Skeletal muscle satellite cell (primary cell): ENCODE measurements around the gene JAKMIP1.

Experiments
- H3K27me3 ChIP-seq: 2 replicates; pipeline ENCODE4 v1.7.0; 2013; ENCODE audit warnings: low read length; ENCODE audit not compliant: control insufficient read depth, insufficient read depth
- H3K36me3 ChIP-seq: 2 replicates; pipeline ENCODE4 v1.7.0; 2013; ENCODE audit warnings: mild to moderate bottlenecking, control low read depth, low read length; ENCODE audit not compliant: insufficient read depth
- H3K4me1 ChIP-seq: 2 replicates; pipeline ENCODE4 v1.7.0; 2013; ENCODE audit warnings: low read length; ENCODE audit not compliant: control insufficient read depth, insufficient read depth
- H3K4me2 ChIP-seq: 2 replicates; pipeline ENCODE4 v1.7.0; 2013; ENCODE audit warnings: mild to moderate bottlenecking, low read length
- H3K4me3 ChIP-seq: 2 replicates; pipeline ENCODE4 v1.7.0; 2013; ENCODE audit warnings: low read length
- H3K9ac ChIP-seq: 2 replicates; pipeline ENCODE4 v1.7.0; 2013; ENCODE audit warnings: mild to moderate bottlenecking, low read depth, low read length, moderate library complexity
- H3K9me3 ChIP-seq: replicated peaks from 2 replicates; pipeline ENCODE4 v1.7.0; 2013; ENCODE audit warnings: mild to moderate bottlenecking, control low read depth, low read length

The JAKMIP1 gene

GRCh38 chr4:6058531-6059374 lies 141.6 kb downstream of the JAKMIP1 start:
- no peaks in the 10 kb centered on the region for H3K4me1 ChIP-seq
- H3K4me3 ChIP-seq, result no peak overlapping the region
- H3K9ac ChIP-seq, result no peak overlapping the region
- no peaks in the 10 kb centered on the region for H3K36me3 ChIP-seq
- peaks cover 32% of the 10 kb centered on the region for H3K9me3 ChIP-seq
- H3K27me3 ChIP-seq, result no peaks in the 10 kb centered on the region
- H3K4me2 ChIP-seq, result no peak overlapping the region

GRCh38 chr4:6056976-6057766 lies 143.2 kb downstream of the JAKMIP1 start:
- Histone ChIP-seq H3K27me3 (no peaks in the 10 kb centered on the region), H3K36me3 (no peaks in the 10 kb centered on the region), H3K9me3 (peaks cover 32% of the 10 kb centered on the region), H3K4me2 (no peak overlapping the region), H3K9ac (no peak overlapping the region), H3K4me1 (no peaks in the 10 kb centered on the region), H3K4me3 (no peak overlapping the region)

- H3K4me1 ChIP-seq, result no peaks in the 10 kb centered on the region
- no peak overlapping the region for H3K9ac ChIP-seq
- H3K4me3 ChIP-seq, result no peak overlapping the region
- no peak overlapping the region for H3K4me2 ChIP-seq
- no peaks in the 10 kb centered on the region for H3K27me3 ChIP-seq
- H3K9me3 ChIP-seq, result peaks cover 24% of the 10 kb centered on the region
- no peaks in the 10 kb centered on the region for H3K36me3 ChIP-seq
Observed at GRCh38 chr4:6055436-6055835, 144.9 kb downstream of the JAKMIP1 start.

GRCh38 chr4:6055030-6055429 lies 145.3 kb downstream of the JAKMIP1 start:
- no peak overlapping the region for H3K9ac ChIP-seq
- H3K4me2 ChIP-seq, result no peak overlapping the region
- H3K36me3 ChIP-seq, result no peaks in the 10 kb centered on the region
- H3K27me3 ChIP-seq, result peaks cover 2% of the 10 kb centered on the region
- H3K4me1 ChIP-seq, result no peaks in the 10 kb centered on the region
- peaks cover 24% of the 10 kb centered on the region for H3K9me3 ChIP-seq
- no peak overlapping the region for H3K4me3 ChIP-seq

GRCh38 chr4:6054162-6054922 lies 146.0 kb downstream of the JAKMIP1 start:
- Histone ChIP-seq H3K36me3 (no peaks in the 10 kb centered on the region), H3K4me2 (no peak overlapping the region), H3K4me3 (no peak overlapping the region), H3K27me3 (peaks cover 4% of the 10 kb centered on the region), H3K4me1 (no peaks in the 10 kb centered on the region), H3K9ac (no peak overlapping the region), H3K9me3 (peaks cover 18% of the 10 kb centered on the region)

- no peak overlapping the region for H3K4me3 ChIP-seq
- H3K9ac ChIP-seq, result no peak overlapping the region
- H3K4me2 ChIP-seq, result no peak overlapping the region
- H3K27me3 ChIP-seq, result peaks cover 4% of the 10 kb centered on the region
- H3K4me1 ChIP-seq, result no peaks in the 10 kb centered on the region
- H3K36me3 ChIP-seq, result no peaks in the 10 kb centered on the region
- H3K9me3 ChIP-seq, result peaks cover 4% of the 10 kb centered on the region
Observed at GRCh38 chr4:6052679-6053078, 147.7 kb downstream of the JAKMIP1 start.

GRCh38 chr4:6050551-6050950 lies 149.8 kb downstream of the JAKMIP1 start:
- Histone ChIP-seq H3K27me3 (peaks cover 4% of the 10 kb centered on the region), H3K9ac (no peak overlapping the region), H3K4me3 (no peak overlapping the region), H3K4me1 (no peaks in the 10 kb centered on the region), H3K36me3 (no peaks in the 10 kb centered on the region), H3K4me2 (no peak overlapping the region), H3K9me3 (no peaks in the 10 kb centered on the region)

GRCh38 chr4:6049985-6050384 lies 150.4 kb downstream of the JAKMIP1 start:
- H3K36me3 ChIP-seq, result no peaks in the 10 kb centered on the region
- no peaks in the 10 kb centered on the region for H3K9me3 ChIP-seq
- peaks cover 4% of the 10 kb centered on the region for H3K27me3 ChIP-seq
- no peak overlapping the region for H3K9ac ChIP-seq
- no peak overlapping the region for H3K4me2 ChIP-seq
- no peaks in the 10 kb centered on the region for H3K4me1 ChIP-seq
- H3K4me3 ChIP-seq, result no peak overlapping the region

- Histone ChIP-seq H3K36me3 (no peaks in the 10 kb centered on the region), H3K9ac (no peak overlapping the region), H3K27me3 (peaks cover 4% of the 10 kb centered on the region), H3K9me3 (no peaks in the 10 kb centered on the region), H3K4me2 (no peak overlapping the region), H3K4me1 (no peaks in the 10 kb centered on the region), H3K4me3 (no peak overlapping the region)
Observed at GRCh38 chr4:6049278-6049677, 151.1 kb downstream of the JAKMIP1 start.

- Histone ChIP-seq H3K4me2 (no peak overlapping the region), H3K4me1 (no peaks in the 10 kb centered on the region), H3K4me3 (no peak overlapping the region), H3K9ac (no peak overlapping the region), H3K9me3 (no peaks in the 10 kb centered on the region), H3K36me3 (no peaks in the 10 kb centered on the region), H3K27me3 (peaks cover 4% of the 10 kb centered on the region)
Observed at GRCh38 chr4:6048537-6048936, 151.8 kb downstream of the JAKMIP1 start.

- peaks cover 4% of the 10 kb centered on the region for H3K27me3 ChIP-seq
- H3K36me3 ChIP-seq, result no peaks in the 10 kb centered on the region
- no peak overlapping the region for H3K4me3 ChIP-seq
- peaks cover under 1% of the 10 kb centered on the region for H3K9me3 ChIP-seq
- no peak overlapping the region for H3K4me2 ChIP-seq
- no peak overlapping the region for H3K9ac ChIP-seq
- H3K4me1 ChIP-seq, result no peaks in the 10 kb centered on the region
Observed at GRCh38 chr4:6047130-6047673, 153.1 kb downstream of the JAKMIP1 start.
